Measurements from ENCODE around the gene CD53.

The CD53 gene

GRCh38 chr1:110872745-110873720 lies at the start of gene CD53:
CD53 (plus strand) TSS chr1:110873148; CDS start chr1:110891409, 18,261 bp downstream.
- TF ChIP-seq OSR1 (CRISPR knock-in tag; IDR thresholded peaks at IDR 0.05): no peak
- no peak for TF ChIP-seq CREB5 (CRISPR knock-in tag; IDR thresholded peaks at IDR 0.05; ENCODE audit: low read depth)
- no peak for TF ChIP-seq RARB (CRISPR knock-in tag; IDR thresholded peaks at IDR 0.05)
- no peak for TF ChIP-seq ISL1 (CRISPR knock-in tag; IDR thresholded peaks at IDR 0.05)
- TF ChIP-seq PATZ1 (CRISPR knock-in tag; IDR thresholded peaks at IDR 0.05; ENCODE audit: borderline replicate concordance): no peak
- no peak for TF ChIP-seq POU6F1 (CRISPR knock-in tag; IDR thresholded peaks at IDR 0.05; ENCODE audit: borderline replicate concordance, low read depth)
- no peak for TF ChIP-seq TOX (CRISPR knock-in tag; IDR thresholded peaks at IDR 0.05; ENCODE audit: borderline replicate concordance)
- TF ChIP-seq ZNF70 (CRISPR knock-in tag; IDR thresholded peaks at IDR 0.05): no peak
- TF ChIP-seq ZC3H10 (CRISPR knock-in tag; IDR thresholded peaks at IDR 0.05): no peak
- no peak for TF ChIP-seq SNAI2 (CRISPR knock-in tag; IDR thresholded peaks at IDR 0.05)
- no peak for TF ChIP-seq ZNF8 (CRISPR knock-in tag; IDR thresholded peaks at IDR 0.05)
- TF ChIP-seq ZFP3 (CRISPR knock-in tag; IDR thresholded peaks at IDR 0.05): no peak
- no peak for TF ChIP-seq CSRNP3 (CRISPR knock-in tag; IDR thresholded peaks at IDR 0.05)
- no peak for TF ChIP-seq ARNTL (CRISPR knock-in tag; IDR thresholded peaks at IDR 0.05; ENCODE audit: borderline replicate concordance, low read depth)
- no peak for TF ChIP-seq ZNF565 (CRISPR knock-in tag; conservative IDR thresholded peaks at IDR 0.05; ENCODE audit: low read depth)
- TF ChIP-seq TSHZ2 (CRISPR knock-in tag; IDR thresholded peaks at IDR 0.05): no peak
- TF ChIP-seq BACH2 (CRISPR knock-in tag; IDR thresholded peaks at IDR 0.05; ENCODE audit: borderline replicate concordance): no peak
- no peak for TF ChIP-seq ESRRG (CRISPR knock-in tag; IDR thresholded peaks at IDR 0.05)
- no peak for TF ChIP-seq PPARA (CRISPR knock-in tag; IDR thresholded peaks at IDR 0.05; ENCODE audit: borderline replicate concordance)
- no peak for ATAC-seq

GRCh38 chr1:110824192-110824591 lies 48.8 kb upstream of the CD53 start:
- ATAC-seq: no peak
- no peak for TF ChIP-seq ZNF70 (CRISPR knock-in tag; IDR thresholded peaks at IDR 0.05)
- no peak for TF ChIP-seq CSRNP3 (CRISPR knock-in tag; IDR thresholded peaks at IDR 0.05)
- no peak for TF ChIP-seq TOX (CRISPR knock-in tag; IDR thresholded peaks at IDR 0.05; ENCODE audit: borderline replicate concordance)
- TF ChIP-seq TSHZ2 (CRISPR knock-in tag; IDR thresholded peaks at IDR 0.05): no peak
- TF ChIP-seq ARNTL (CRISPR knock-in tag; IDR thresholded peaks at IDR 0.05; ENCODE audit: borderline replicate concordance, low read depth): no peak
- TF ChIP-seq PPARA (CRISPR knock-in tag; IDR thresholded peaks at IDR 0.05; ENCODE audit: borderline replicate concordance): no peak
- TF ChIP-seq ZFP3 (CRISPR knock-in tag; IDR thresholded peaks at IDR 0.05): no peak
- no peak for TF ChIP-seq GLIS3 (CRISPR knock-in tag; IDR thresholded peaks at IDR 0.05)
- no peak for TF ChIP-seq TCF4 (CRISPR knock-in tag; IDR thresholded peaks at IDR 0.05; ENCODE audit: borderline replicate concordance)
- TF ChIP-seq POU6F1 (CRISPR knock-in tag; IDR thresholded peaks at IDR 0.05; ENCODE audit: borderline replicate concordance, low read depth): no peak
